ENCODE data around the gene RFC1. TPM values are rescaled to one million over a fixed set of nuclear protein-coding genes. Genes with fewer than 3 reads are reported as not detected.
"Not testable (repeated sequence)": the region's sequence is repeated elsewhere in the genome, so short reads cannot be mapped to it uniquely, and the experiment has no call there.

RFC1 gene
- total and polyA plus RNA-seq, 2 experiments from 2014 or later: 39.5 to 46.3 TPM

DNA sequence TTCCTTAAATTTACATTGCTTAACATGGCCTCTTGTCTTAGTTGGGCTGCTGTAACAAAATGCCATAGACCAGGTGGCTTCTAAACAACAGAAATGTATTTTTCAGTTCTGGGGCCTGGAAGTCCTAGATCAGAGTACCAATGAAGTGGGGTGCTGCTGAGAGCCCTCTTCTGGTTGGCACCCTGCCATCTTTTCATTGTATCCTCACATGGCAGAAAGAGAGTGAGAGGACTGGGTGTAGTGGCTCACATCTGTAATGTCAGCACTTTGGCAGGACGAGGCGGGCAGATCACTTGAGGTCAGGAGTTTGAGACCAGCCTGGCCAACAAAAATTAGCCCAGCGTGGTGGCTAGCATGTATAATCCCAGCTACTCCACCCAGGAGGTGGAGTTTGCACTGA lies 28.5 kb upstream of the RFC1 start:
- Histone ChIP-seq H4K20me1 (ENCODE audit: insufficient read depth) (no peaks in the 10 kb centered on the region), H3K9ac (no peak overlapping the region), H3K27me3 (replicated peaks; ENCODE audit: insufficient read depth) (no peaks in the 10 kb centered on the region), H3K4me1 (ENCODE audit: insufficient read depth) (no peaks in the 10 kb centered on the region), H3K36me3 (ENCODE audit: low read depth) (no peaks in the 10 kb centered on the region), H3K9me3 (ENCODE audit: low read depth) (no peaks in the 10 kb centered on the region), H3K9me2 (ENCODE audit: insufficient read depth) (no peaks in the 10 kb centered on the region), H3K4me2 (ENCODE audit: unreplicated experiment) (no peak overlapping the region), H2AFZ (no peak overlapping the region), H3K27ac (no peak overlapping the region), H3K79me2 (ENCODE audit: insufficient read depth) (no peaks in the 10 kb centered on the region), H3K4me3 (no peak overlapping the region), H3F3A (ENCODE audit: insufficient read depth) (no peaks in the 10 kb centered on the region)
- in situ Hi-C loops (cut with MboI): no loop called here
- no peak for TF ChIP-seq EZH2phosphoT487 (IDR thresholded peaks at IDR 0.05; ENCODE audit: insufficient read depth, low read depth)
- no peak for TF ChIP-seq EZH2 (IDR thresholded peaks at IDR 0.05; ENCODE audit: insufficient read depth, poor library complexity, severe bottlenecking)
- WGBS, 2 experiments (ENCODE audit: low coverage in 1 of 2, low lambda C conversion rate in 2 of 2, missing lambda C conversion rate in 2 of 2): 65% methylated on average over 3 of the region's 3 CpGs
- DNase-seq: no peak

DNA sequence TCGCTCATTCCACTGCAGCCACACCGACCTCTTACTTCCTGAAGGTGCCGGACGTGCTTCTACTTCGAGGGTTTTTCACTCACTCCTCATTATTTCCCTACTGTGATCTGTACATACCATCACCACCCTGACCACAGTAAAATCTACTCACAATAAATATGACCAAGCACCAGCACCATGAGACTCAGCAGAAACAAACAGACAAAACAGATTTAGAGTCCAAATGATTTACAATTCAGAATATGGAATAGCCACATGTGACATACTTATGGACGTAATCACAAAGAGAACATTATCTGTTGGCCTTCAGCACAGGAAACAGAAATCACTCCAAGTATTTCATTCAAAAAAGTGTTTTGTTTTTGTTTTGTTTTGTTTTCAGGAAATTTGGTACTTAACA lies 24.4 kb upstream of the RFC1 start:
- H3K4me2 ChIP-seq (ENCODE audit: unreplicated experiment): no peak overlapping the region
- H3K9me2 ChIP-seq (ENCODE audit: insufficient read depth): no peaks in the 10 kb centered on the region
- no peak for TF ChIP-seq EZH2 (IDR thresholded peaks at IDR 0.05; ENCODE audit: insufficient read depth, poor library complexity, severe bottlenecking)
- no peak for TF ChIP-seq EZH2phosphoT487 (IDR thresholded peaks at IDR 0.05; ENCODE audit: insufficient read depth, low read depth)
- H3K4me3 ChIP-seq: no peak overlapping the region
- 63 to 64% methylated on average over 6 of the region's 6 CpGs for WGBS, 2 experiments (ENCODE audit: low coverage in 1 of 2, low lambda C conversion rate in 2 of 2, missing lambda C conversion rate in 2 of 2)
- H3K9ac ChIP-seq: no peak overlapping the region
- no peak overlapping the region for H3K27ac ChIP-seq
- no peak for DNase-seq
- no peaks in the 10 kb centered on the region for H3K9me3 ChIP-seq (ENCODE audit: low read depth)
- in situ Hi-C loops (cut with MboI): no loop called here
- no peaks in the 10 kb centered on the region for H3K27me3 ChIP-seq (replicated peaks; ENCODE audit: insufficient read depth)
- no peaks in the 10 kb centered on the region for H3K4me1 ChIP-seq (ENCODE audit: insufficient read depth)
- H2AFZ ChIP-seq: no peak overlapping the region
- no peaks in the 10 kb centered on the region for H3K36me3 ChIP-seq (ENCODE audit: low read depth)
- H4K20me1 ChIP-seq (ENCODE audit: insufficient read depth): no peaks in the 10 kb centered on the region
- no peaks in the 10 kb centered on the region for H3F3A ChIP-seq (ENCODE audit: insufficient read depth)
- H3K79me2 ChIP-seq (ENCODE audit: insufficient read depth): no peaks in the 10 kb centered on the region

DNA sequence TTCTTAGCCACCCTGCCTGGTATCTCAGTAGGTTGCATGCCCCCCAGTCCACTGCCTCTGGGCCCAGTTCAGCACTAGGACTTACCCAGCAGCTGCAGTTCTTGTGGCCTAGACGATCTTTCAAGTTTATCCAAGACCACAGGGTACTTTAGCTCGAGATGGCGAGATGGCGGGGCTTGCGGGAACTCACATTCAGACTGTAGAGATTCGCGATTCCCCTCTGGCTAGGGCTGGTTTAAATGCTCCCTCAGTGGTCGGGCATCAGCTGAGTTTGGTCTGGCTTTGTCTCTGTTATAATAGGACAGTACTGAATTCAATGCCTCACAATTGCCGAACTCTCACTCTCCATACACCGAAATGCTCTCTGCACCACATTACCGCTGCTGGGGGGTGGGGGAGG lies 18.4 kb upstream of the RFC1 start:
- Histone ChIP-seq H4K20me1 (ENCODE audit: insufficient read depth) (no peaks in the 10 kb centered on the region), H3K9me3 (ENCODE audit: low read depth) (no peaks in the 10 kb centered on the region), H3F3A (ENCODE audit: insufficient read depth) (no peaks in the 10 kb centered on the region), H3K79me2 (ENCODE audit: insufficient read depth) (no peaks in the 10 kb centered on the region), H3K9me2 (ENCODE audit: insufficient read depth) (no peaks in the 10 kb centered on the region), H3K27me3 (replicated peaks; ENCODE audit: insufficient read depth) (0 out of 2 replicates have a peak, but pooled peaks cover 3% of the 10 kb centered on the region), H3K36me3 (ENCODE audit: low read depth) (no peaks in the 10 kb centered on the region), H3K27ac (no peak overlapping the region), H3K4me1 (ENCODE audit: insufficient read depth) (no peaks in the 10 kb centered on the region), H3K4me3 (no peak overlapping the region), H2AFZ (no peak overlapping the region), H3K4me2 (ENCODE audit: unreplicated experiment) (no peak overlapping the region), H3K9ac (no peak overlapping the region)
- 71 to 72% methylated on average over 11 of the region's 11 CpGs for WGBS, 2 experiments (ENCODE audit: low coverage in 1 of 2, low lambda C conversion rate in 2 of 2, missing lambda C conversion rate in 2 of 2)
- in situ Hi-C loops (cut with MboI): no loop called here
- no peak for DNase-seq
- TF ChIP-seq EZH2 (IDR thresholded peaks at IDR 0.05; ENCODE audit: insufficient read depth, poor library complexity, severe bottlenecking) (no peak), EZH2phosphoT487 (IDR thresholded peaks at IDR 0.05; ENCODE audit: insufficient read depth, low read depth) (no peak)

DNA sequence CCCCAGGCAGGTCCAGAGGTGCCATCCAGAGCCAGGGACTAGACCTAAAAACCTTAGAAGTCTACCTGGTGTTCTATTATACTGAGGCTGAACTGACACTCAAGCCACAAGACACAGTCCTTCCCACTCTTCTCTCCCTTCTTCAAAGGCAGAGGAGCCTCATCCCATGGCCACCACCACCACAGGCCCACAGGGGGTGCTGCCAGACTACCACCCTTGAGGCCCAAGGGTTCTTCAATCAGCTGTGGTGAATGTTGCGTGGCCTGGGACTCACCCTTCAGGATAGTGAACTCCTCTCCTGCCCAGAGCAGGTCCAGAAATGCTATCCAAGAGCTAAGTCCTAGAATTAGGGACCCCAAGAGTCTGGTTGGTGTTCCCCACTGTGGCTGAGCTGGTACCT lies 17.5 kb upstream of the RFC1 start:
- Histone ChIP-seq H3K9me2 (ENCODE audit: insufficient read depth) (no peaks in the 10 kb centered on the region), H3K27me3 (replicated peaks; ENCODE audit: insufficient read depth) (0 out of 2 replicates have a peak, but pooled peaks cover 3% of the 10 kb centered on the region), H3K27ac (no peak overlapping the region), H3K9me3 (ENCODE audit: low read depth) (no peaks in the 10 kb centered on the region), H3K4me2 (ENCODE audit: unreplicated experiment) (no peak overlapping the region), H2AFZ (no peak overlapping the region), H3K4me3 (no peak overlapping the region), H4K20me1 (ENCODE audit: insufficient read depth) (no peaks in the 10 kb centered on the region), H3K36me3 (ENCODE audit: low read depth) (no peaks in the 10 kb centered on the region), H3K79me2 (ENCODE audit: insufficient read depth) (no peaks in the 10 kb centered on the region), H3K9ac (no peak overlapping the region), H3F3A (ENCODE audit: insufficient read depth) (no peaks in the 10 kb centered on the region), H3K4me1 (ENCODE audit: insufficient read depth) (no peaks in the 10 kb centered on the region)
- in situ Hi-C loops (cut with MboI): no loop called here
- WGBS, 2 experiments (ENCODE audit: low coverage in 1 of 2, low lambda C conversion rate in 2 of 2, missing lambda C conversion rate in 2 of 2): 70 to 85% methylated on average over 1 of the region's 1 CpG
- no peak for DNase-seq
- TF ChIP-seq EZH2 (IDR thresholded peaks at IDR 0.05; ENCODE audit: insufficient read depth, poor library complexity, severe bottlenecking) (no peak), EZH2phosphoT487 (IDR thresholded peaks at IDR 0.05; ENCODE audit: insufficient read depth, low read depth) (no peak)

DNA sequence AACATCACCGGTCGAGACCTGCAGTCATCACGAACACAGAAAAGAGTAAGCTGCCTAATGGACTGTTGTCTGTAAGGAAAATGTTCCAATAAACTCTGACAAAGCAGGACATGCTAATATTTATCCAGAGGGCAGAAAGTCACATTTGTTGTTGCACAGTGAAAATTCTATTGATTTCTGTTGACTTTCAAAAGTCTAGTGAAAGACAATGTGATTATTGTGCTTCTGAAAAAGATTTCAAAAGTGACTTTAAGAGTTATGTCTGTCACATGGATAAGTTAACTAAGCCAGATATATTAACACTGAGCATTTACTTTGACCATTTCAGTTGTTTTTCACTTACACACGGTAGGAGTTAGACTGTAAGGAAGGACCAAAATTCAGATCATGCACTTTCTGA lies 9.3 kb upstream of the RFC1 start:
- Histone ChIP-seq H4K20me1 (ENCODE audit: insufficient read depth) (no peaks in the 10 kb centered on the region), H3K9ac (no peak overlapping the region), H3K27me3 (replicated peaks; ENCODE audit: insufficient read depth) (0 out of 2 replicates have a peak, but pooled peaks cover 3% of the 10 kb centered on the region), H3K4me1 (ENCODE audit: insufficient read depth) (no peaks in the 10 kb centered on the region), H3K79me2 (ENCODE audit: insufficient read depth) (no peaks in the 10 kb centered on the region), H3K9me3 (ENCODE audit: low read depth) (no peaks in the 10 kb centered on the region), H3K36me3 (ENCODE audit: low read depth) (no peaks in the 10 kb centered on the region), H3K4me3 (no peak overlapping the region), H3K27ac (no peak overlapping the region), H3K4me2 (ENCODE audit: unreplicated experiment) (no peak overlapping the region), H3K9me2 (ENCODE audit: insufficient read depth) (no peaks in the 10 kb centered on the region), H3F3A (ENCODE audit: insufficient read depth) (no peaks in the 10 kb centered on the region), H2AFZ (no peak overlapping the region)
- 78 to 81% methylated on average over 4 of the region's 4 CpGs for WGBS, 2 experiments (ENCODE audit: low coverage in 1 of 2, low lambda C conversion rate in 2 of 2, missing lambda C conversion rate in 2 of 2)
- in situ Hi-C loops (cut with MboI): no loop called here
- no peak for TF ChIP-seq EZH2phosphoT487 (IDR thresholded peaks at IDR 0.05; ENCODE audit: insufficient read depth, low read depth)
- no peak for DNase-seq

DNA sequence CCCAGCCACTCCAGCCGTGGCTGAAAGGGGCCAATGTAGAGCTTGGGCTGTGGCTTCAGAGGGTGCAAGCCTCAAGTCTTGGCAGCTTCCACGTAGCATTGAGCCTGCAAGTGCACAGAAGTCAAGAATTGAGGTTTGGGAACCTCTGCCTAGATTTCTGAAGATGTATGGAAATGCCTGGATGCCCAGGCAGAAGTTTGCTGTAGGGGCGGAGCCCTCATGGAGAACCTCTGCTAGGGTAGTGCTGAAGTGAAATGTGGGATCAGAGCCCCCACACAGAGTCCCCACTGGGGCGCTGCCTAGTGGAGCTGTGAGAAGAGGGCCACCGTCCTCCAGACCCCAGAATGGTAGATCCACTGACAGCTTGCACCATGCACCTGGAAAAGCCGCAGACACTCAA lies 5.0 kb upstream of the RFC1 start:
- 35 to 49% methylated on average over 6 of the region's 6 CpGs for WGBS, 2 experiments (ENCODE audit: low coverage in 1 of 2, low lambda C conversion rate in 2 of 2, missing lambda C conversion rate in 2 of 2)
- H3K79me2 ChIP-seq (ENCODE audit: insufficient read depth); H3K36me3 ChIP-seq (ENCODE audit: low read depth); H3K9me3 ChIP-seq (ENCODE audit: low read depth); H3K9me2 ChIP-seq (ENCODE audit: insufficient read depth); H4K20me1 ChIP-seq (ENCODE audit: insufficient read depth); H3F3A ChIP-seq (ENCODE audit: insufficient read depth); DNase-seq; H3K27ac ChIP-seq; H3K4me1 ChIP-seq (ENCODE audit: insufficient read depth); H3K4me3 ChIP-seq; in situ Hi-C loops (cut with MboI); H3K9ac ChIP-seq; H3K4me2 ChIP-seq (ENCODE audit: unreplicated experiment); H3K27me3 ChIP-seq (replicated peaks; ENCODE audit: insufficient read depth); H2AFZ ChIP-seq: not testable (repeated sequence)

Data from GM23248 (cell line).